H1 (cell line): ENCODE measurements around the gene TYW5. TPM values are rescaled to one million over a fixed set of nuclear protein-coding genes. Genes with fewer than 3 reads are reported as not detected.

Experiments used
- EGR1 ChIP-seq: IDR thresholded peaks from 2 replicates; pipeline ENCODE4 v1.6.1; 2011; ENCODE audit warnings: low read depth, low read length, borderline replicate concordance
- polyA plus RNA-seq, 7 experiments: library from polyadenylated mRNA; depleted of rRNA in 3 of 7; stranded (reverse) in 5 of 7; unstranded in 2 of 7; fragments of >200 nt in 5 of 7; fragments of 200-250 nt in 2 of 7; gene quantifications; 1 replicate in 5 of 7; 2 replicates in 1 of 7; 4 replicates in 1 of 7; pipeline versions ENCODE4 v1.2.1 to v1.2.3, GENCODE V29; 2011 to 2013; ENCODE audit warnings: missing spikeins in 2 of 7, mixed read lengths in 2 of 7
- total RNA-seq: library from RNA; stranded (reverse); fragmentation: NEBNext Ultra II Directional; extraction: Animal tissue kit (Norgen Biotek cat#: 25700); gene quantifications from 2 replicates; pipeline ENCODE4 v1.2.1, GENCODE V29; 2021

Gene TYW5
- total and polyA plus RNA-seq, 2 of the 8 experiments (the other 6 are each of a cell fraction or from before 2014, with no cell fraction given) = 5.4 to 11.3 TPM

- no peak for TF ChIP-seq EGR1
These were observed 52.2 kb downstream of the TYW5 start (continued) for GRCh38 chr2:199903111-199903510.
